Measurements from ENCODE around the gene KCNH5. TPM values are rescaled to one million over a fixed set of nuclear protein-coding genes. Genes with fewer than 3 reads are reported as not detected.
"Not testable (repeated sequence)": the region's sequence is repeated elsewhere in the genome, so short reads cannot be mapped to it uniquely, and the experiment has no call there.

Gene KCNH5
- polyA plus RNA-seq, 12 donors, result 0.03 to 0.18 (median 0.05) TPM; not detected in 5

DNA sequence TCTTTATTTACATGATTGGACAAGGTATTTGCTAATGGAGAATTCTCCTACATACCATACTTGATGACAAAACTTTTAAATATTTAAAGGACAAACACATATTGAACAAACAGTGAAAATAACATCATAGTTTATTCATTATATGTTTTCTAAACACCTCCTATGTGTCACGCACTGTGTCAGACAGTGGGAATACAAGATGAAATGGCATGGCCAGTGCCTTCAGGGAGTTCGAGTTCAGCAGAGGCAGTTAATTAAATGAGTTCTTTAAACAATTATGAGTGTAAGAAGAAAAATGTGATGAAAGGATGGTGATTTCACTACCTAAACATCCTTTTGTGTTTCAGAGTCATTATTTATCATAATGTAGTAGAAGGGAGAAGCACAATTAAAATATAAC is 159.8 kb downstream of the KCNH5 start:
- DNase-seq, result no peak

DNA sequence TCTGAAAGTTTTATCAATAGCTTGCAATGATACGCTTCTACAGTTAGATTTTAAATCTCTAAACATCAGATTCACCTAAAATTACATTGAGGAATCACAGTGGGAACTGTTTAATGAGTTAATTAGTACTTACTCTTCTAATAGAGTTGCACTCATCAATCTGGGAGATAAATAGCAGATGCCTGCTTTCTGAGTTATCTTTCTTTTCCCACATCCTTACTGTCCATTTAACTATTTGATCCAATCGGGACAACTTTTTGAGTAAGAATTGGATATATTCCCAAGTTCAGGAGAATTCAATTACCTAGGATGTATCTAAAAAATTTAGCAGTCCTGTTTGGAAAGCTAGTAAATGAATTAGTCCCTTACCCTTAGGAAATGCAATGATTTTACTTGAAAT is 162.3 kb downstream of the KCNH5 start:
- no peak for DNase-seq

DNA sequence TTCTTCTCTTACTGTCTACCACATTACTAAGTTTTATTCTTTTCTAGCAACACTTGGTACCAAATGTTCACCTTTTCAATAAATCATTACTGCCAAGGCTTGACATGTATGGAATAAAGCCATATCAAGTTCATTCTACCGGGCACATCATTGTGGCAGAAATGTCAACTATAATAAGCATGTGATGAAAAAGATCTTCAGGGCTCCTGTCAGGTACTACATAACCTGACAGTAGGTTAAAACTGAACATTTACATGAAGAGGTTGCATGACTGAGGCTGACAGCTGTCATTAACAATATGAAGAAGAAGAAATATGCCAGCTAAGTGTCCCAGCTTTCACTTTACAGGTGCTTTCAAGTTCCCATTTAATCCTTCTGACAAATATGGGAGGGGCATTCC is 178.9 kb downstream of the KCNH5 start:
- DNase-seq, result no peak

DNA sequence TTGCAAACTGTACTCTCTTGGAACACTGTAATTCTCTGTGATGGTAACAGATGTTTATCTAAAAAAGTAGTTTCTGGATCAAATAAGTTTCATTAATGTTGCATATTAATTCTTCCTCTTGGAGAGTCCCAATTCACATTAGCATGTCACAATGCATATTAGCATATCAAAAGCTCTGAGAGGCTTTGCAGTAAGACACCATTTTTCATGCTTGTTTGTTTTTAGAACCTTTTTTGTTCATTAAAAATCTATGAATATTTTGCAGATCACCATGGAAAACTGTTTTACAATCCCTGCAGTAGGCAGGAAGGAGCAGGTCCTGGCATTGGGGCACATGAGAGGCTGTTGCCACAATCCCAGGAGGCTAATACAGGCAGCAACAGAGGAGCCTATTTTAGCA is 180.7 kb downstream of the KCNH5 start:
- DNase-seq, result no peak

DNA sequence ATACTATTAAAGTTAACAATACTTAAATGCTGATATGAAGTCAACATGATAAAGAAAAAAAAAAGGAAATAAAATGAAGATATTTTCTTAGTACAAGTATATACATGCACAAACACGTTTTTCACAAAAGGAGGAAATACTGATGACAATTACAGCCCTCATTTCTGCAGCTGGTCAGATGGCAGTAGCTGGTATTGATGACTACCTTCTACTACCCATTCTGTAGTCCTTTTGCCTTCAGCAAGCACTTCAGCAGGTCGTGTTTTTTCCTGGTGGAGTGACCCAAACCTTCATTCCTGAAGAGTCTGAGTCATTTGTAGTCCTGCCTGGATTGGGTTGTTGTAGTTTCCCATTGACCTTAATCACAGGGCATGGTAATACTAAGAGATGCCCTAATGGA is 187.2 kb downstream of the KCNH5 start:
- DNase-seq, result not testable (repeated sequence)

DNA sequence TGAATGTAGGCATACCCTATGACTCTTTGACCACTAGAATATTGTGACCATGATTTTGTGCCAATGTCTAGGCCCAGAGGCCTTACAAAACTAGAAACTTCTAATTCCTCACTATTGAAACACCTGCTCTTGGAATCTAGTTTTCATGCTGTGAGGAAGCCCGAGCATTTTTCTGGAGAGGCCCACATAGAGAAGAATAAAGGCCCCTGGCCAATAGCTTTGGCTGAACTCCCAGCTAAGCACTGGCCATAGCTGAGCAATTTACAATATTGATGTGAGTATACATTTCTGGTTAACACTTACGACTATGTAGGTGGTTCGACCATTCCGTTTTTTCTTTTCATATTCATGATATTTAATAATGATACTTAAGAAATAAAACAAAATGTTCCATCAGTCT is 190.3 kb downstream of the KCNH5 start:
- peak; percentile 35 for DNase-seq

DNA sequence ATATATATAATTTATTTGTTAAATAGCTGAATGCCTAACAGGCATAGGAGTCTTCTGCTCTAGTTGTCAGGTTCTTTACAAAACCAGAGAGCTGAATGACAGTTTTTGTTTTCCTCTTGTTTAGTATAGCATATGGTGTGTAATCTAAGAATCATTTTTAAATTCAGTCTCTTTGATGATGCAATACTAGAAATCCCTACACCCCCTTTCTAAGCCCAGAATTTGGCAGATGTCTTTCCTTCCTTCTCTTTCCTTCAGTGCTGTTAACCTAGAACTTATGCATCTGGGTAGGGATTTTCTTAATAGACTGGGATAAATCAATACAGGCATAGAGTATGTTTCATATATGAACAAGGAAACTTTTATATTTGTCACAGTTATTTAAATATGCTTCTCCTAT is 198.1 kb downstream of the KCNH5 start:
- no peak for DNase-seq

DNA sequence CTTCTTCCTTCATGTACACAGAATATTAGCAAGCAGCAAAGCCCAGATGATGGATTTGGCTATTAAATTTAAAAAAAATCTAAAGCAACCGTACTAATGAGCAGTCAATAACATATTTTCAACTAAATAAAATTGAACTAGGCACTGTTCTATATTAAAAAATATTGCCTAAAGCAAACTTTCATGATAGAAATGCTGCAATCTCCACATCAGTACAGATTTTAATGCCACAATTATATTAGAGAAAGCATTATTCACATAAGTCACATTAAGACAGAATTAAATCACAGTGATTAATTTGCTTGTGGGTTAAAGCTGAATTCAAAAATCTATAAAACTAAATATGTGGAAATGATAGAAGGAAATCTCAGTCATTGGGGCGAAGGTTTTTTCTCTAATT is 200.7 kb downstream of the KCNH5 start:
- DNase-seq, result no peak

DNA sequence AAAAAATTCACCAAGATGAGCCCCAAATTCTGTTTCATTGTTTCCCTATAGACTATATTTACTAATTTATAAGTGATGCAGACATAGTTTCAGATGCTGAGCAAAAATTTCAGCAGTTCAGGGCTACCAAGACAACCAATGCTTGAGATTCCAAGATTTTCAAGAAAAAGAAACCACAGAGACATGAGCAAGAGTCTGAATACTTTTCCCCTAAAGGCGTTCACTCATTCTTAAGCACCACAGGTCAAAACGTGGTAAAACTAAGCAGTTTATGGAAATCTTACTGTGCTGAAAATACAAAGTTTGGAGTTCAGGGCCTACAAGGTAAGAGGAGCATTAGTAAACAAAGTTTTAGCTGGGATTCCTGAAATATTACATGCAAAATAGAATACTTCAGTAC is 221.2 kb downstream of the KCNH5 start:
- DNase-seq, result no peak

DNA sequence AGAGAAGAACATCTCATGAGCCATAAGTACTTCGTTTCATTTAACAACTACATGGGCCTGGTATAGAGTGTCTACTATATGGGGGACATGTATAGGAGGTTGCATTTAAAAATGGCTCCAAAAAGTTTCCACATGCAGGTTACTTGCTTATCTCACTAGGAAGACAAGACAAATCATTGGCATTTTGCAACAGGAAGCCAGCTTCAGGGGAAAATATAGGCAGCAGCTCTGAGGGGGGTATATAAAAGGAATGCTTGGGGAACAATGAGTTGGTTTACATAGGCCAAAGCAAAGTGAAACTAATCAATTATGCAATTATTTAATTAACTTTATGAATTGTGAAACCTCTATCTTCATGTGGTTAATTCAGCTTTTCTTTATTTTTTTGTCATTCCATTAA is 225.3 kb downstream of the KCNH5 start:
- DNase-seq, result no peak

DNA sequence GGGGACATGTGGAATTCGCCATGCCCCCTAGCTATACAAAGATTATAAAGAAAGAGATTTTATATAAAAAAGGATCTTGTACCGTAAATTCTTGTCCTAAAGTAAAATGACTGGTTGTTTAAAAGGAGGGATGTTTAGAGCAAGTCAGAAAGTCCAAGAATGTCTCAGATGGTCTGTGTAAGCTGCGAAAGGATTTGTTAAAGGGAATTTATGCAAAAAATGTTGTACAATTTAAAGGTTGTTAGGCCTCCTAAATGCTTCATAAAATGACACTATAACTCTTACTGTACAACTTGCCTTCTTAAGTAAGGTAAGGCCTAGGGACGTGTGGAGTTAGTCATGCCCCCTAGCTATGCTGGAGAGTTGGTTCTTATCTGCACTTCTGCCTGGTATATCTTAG is 237.6 kb downstream of the KCNH5 start:
- DNase-seq, result no peak

DNA sequence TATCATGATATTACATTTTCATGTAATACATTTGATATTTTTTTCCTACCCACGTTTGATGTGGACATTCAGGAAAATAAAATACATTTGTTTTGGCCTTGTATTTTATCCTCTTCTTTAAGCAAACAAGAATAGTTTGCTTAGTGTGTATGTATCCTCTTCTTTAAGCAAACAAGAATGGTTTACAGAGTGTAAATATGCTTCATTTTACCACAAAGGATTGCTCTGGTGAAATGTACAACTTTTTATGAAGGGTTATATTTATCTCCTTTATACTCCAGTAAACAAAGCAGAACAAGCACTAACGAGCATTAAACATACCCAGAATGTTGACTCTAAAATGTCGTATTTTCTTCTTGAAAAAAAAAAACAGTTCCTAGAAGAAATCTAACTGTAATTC is 244.7 kb downstream of the KCNH5 start:
- no peak for DNase-seq

DNA sequence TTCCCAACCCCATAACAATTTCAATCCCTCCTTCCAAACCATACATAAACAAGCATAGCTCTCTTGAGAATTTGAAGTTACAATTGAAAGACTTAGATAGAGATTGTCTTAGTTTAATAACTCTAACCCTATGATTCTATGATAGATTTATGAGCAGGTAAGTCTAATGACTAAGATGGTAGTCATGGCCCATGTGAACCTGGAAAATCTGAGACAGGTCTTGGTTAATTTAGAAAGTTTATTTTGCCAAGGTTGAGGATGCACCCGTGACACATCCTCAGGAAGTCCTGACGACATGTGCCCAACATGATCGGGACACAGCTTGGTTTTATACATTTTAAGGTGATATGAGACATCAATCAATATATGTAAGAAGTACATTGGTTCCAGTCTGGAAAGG is 248.8 kb downstream of the KCNH5 start:
- no peak for DNase-seq

DNA sequence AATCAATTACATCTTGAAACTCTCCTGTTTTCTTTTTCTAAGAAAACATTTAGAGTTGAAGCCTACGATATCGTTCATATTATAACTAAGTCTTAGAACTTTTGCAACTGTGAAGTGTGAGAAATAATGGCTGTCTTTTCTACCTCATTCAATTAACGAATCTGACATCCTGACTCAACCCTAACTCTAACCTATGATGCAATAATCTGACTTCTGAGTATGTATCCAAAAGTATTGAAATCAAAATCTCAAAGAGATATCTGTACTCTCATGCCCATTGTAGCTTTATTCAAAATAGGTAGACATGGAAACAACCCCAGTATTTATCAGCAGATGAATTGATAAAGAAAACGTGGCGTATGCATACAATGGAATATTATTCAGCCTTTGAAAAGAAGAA is 252.7 kb downstream of the KCNH5 start:
- no peak for DNase-seq

DNA sequence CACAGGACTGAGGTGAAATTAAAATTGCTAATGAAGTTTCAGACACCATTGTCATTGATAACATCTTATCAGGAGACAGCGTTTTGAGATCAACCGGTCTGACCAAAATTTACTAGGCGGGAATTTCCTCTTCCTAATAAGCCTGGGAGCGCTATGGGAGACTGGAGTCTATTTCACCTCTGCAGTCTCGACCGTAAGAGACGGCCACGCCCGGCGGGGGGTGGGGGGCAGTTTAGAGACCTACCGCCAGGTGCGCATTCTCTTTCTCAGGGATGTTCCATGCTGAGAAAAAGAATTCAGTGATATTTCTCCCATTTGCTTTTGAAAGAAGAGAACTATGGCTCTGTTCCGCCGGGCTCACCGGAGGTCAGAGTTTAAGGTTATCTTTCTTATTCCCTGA is 263.9 kb downstream of the KCNH5 start:
- DNase-seq, result not testable (repeated sequence)

DNA sequence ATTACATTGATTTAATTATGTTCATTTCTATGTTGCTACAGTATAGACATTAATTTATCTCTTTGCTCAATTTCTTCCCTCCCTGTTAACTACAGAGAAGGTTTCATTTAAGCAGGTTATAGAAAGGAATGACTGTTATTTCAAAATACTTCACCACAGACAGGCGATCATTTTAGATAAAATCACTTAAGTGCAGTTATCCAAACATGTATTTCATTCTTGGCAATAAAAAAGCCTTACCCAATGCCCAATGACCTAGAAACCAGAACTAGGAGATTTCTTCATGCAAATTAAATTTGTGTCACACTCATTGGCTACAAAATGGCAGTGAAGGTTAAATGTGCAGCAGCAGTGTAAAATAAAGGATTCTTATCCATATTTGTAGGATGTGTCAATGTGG is 266.4 kb downstream of the KCNH5 start:
- DNase-seq, result no peak

DNA sequence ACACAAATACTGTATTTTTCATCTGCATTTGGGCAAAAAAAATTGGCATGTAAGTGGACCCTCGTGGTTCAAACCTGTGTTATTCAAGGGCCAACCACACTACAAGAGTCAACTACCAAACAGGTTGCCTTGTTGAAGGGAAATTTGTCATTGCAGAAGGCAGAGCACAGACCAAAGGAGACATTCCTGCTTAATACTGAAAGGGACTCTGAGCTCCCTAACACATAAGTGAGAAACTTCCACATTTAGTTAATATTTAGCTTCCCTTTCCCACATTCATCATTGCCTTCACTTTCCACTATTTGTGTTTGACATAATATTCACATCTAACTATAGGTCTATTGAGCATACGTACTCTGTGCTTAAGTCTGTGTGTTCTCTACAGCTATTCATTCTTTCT is 266.9 kb downstream of the KCNH5 start:
- no peak for DNase-seq

DNA sequence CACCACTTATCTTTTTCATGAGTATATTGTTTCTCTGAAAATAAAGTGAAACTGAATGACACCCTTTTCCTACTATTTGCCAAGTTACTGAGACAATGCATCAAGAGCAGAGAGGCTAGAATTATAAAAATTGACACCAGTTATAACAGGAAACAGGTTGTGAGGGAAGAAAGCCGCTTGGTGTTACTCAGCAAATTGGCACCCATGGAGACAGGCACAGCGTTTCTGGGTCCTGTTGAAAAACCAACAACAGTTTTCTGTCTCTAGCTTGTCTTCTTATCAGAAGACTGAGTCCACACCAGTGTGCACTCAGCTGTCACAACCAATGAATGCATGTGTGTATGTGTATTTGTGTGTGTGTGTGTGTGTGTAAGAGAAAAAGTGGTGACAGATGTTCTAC is 267.7 kb downstream of the KCNH5 start:
- DNase-seq, result no peak

DNA sequence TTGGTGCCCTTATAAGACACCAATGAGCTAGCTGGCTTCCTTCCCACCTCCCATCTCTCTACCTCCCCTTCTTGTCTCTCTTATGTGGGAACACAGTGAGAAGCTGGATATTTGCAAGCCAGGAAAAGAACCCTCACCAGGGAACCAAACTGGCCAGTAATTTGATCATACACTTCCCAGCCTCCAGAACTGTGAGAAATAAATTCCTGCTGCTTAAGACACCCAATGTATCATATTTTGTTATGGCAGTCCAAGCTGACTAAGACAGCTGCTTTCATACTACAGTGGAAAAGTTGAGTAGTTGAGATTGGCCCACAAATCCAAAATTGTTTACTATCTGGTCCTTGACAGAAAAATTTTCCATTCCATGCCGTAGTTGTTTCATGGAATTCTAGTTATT is 269.0 kb downstream of the KCNH5 start:
- DNase-seq, result no peak

DNA sequence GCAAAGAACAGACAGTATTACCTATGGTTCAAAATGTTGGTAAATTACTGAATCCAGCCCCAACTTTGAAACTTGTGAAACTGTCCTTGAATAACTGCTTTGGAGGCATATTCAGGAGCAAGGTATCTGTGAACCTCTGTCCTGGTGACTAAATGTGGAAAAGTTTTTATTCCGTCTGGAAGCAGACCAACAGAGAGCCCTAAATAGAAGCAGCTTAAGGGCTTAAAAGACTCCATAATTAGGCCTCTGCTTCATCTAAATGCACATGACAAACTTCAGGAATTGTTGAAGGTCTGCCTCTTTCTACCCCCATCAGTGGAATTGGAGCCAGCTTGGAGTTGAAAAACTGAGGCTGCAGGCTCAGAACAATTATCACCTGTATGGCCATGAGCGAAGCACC is 276.5 kb downstream of the KCNH5 start:
- DNase-seq, result no peak

DNA sequence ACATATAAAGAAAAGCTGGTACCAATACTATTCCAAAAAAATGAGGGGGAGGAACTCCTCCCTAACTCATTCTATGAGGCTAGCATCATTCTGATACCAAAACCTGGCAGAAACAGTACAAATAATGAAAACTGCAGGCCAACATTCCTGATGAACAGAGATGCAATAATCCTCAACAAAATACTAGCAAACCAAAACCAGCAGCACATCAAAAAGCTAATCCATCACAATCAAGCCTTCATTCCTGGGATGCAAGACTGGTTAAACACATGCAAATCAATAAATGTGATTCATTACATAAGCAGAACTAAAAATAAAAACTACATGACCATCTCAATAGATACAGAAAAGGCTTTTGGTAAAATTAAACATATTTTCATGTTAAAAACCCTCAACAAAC is 281.3 kb downstream of the KCNH5 start:
- no peak for DNase-seq

DNA sequence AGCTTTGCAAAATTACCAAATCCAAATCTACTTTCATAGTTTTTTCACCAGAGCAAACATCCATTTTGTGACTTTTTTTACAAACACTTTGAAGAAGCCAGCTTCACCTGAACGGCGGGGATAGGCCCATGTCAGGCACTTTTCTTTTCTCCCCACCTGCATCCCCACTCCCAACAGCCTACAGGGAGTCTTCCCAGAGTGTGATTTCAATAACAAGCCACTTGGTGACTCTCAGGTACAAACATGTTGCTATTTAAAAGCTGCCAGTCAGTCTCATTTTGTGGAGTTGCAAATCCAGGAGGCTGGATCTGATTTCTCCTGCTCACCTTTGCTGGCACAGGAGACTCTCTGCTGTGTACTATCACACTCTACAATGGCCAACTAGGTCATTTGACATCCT is 285.5 kb downstream of the KCNH5 start:
- no peak for DNase-seq

DNA sequence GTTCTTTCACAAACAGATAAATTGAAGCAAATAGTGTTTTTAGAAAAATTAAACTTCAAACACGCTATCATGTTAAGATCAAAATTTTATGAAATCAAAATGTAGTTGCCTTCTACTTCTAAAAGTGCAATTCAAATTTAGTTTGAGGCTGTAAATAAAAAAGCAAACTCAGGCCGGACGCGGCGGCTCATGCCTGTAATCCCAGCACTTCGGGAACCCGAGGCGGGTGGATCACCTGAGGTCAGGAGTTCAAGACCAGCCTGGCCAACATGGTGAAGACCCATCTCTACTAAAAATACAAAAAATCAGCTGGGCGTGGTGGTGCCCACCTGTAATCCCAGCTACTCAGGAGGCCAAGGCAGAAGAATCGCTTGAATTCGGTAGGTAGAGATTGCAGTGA is 298.4 kb downstream of the KCNH5 start:
- not testable (repeated sequence) for DNase-seq

DNA sequence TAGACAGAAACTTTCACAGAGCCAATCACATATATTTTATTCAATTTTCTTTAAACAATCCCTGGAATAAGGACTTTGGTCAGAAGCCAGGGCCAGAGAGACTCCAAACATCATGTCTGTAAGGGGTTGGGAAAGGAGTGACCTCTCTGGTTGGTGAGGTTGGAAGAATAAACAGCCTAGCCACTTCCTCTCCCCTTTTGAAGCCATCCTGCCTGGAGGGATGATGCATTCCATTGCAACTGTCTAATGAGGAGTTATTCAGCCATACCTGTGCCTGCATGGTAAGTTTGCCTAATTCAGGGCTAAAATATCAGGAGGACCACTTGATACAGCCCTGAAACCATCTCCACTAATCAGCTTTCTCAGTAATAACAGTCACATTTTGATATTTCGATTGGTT is 299.8 kb downstream of the KCNH5 start:
- no peak for DNase-seq

DNA sequence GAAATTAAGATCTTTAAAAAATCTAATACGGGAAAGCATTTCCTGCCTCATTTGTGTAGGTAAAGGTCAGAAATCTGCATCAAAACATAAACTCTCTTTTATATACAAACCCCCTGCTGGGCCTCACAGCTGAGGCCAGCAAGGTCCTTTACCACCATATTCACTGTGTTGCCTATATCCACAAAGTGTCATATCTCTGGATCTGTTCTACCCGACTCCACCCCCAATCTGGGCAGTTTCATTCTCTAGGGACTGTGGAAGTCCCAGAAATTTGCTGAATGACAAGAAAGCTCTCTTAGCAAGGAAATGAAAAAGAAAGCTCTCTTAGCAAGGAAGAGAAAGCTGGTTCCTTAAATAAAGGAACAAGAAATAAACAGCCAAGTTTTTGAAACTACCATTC is 301.7 kb downstream of the KCNH5 start:
- DNase-seq, result no peak

Measured in muscle of arm (tissue), 12 donors.